Breast epithelium (tissue), 3 donors: ENCODE results near the gene TMEM144.

Experiments used
- POLR2A ChIP-seq: fragments of 450-650 bp; IDR thresholded peaks from one replicate; pipeline ENCODE4 v1.6.1; 2016; ENCODE audit warnings: antibody characterized with exemption, mild to moderate bottlenecking, moderate library complexity
- POLR2AphosphoS5 ChIP-seq, 3 donors: sonication (generic); formaldehyde crosslinking; IDR thresholded peaks; one replicate each; pipeline ENCODE4 v1.6.1; 2017; ENCODE audit warnings: antibody characterized with exemption in 3 of 3
- TF ChIP-seq, protein P1 (sequence below), 3 donors: fragments of 450-650 bp; IDR thresholded peaks; one replicate each; pipeline ENCODE4 v1.5.1; 2016 to 2017; ENCODE audit warnings: antibody characterized with exemption in 3 of 3, mild to moderate bottlenecking in 3 of 3, moderate library complexity in 3 of 3

DNA sequence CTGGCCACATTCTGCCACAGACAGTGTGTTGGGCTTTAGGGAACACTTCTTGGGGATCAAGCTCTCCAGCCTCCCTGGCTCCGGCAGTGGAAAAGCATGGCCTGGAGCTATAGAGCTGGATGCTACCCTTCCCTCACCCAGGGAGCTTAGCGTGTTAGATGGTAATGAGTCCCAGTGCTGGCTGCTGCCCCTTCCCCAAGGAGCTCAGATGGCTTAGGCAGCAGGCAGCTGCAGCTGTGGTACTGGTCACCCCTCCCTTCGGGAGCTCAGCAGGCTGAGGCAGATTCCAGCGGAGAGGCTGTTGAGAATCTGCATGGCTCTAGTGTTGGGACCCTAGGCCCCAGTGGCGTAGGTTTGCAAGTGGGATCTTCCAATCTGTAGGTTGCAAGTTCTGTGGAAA is 19.5 kb downstream of the TMEM144 start:
- TF ChIP-seq, protein P1, sequence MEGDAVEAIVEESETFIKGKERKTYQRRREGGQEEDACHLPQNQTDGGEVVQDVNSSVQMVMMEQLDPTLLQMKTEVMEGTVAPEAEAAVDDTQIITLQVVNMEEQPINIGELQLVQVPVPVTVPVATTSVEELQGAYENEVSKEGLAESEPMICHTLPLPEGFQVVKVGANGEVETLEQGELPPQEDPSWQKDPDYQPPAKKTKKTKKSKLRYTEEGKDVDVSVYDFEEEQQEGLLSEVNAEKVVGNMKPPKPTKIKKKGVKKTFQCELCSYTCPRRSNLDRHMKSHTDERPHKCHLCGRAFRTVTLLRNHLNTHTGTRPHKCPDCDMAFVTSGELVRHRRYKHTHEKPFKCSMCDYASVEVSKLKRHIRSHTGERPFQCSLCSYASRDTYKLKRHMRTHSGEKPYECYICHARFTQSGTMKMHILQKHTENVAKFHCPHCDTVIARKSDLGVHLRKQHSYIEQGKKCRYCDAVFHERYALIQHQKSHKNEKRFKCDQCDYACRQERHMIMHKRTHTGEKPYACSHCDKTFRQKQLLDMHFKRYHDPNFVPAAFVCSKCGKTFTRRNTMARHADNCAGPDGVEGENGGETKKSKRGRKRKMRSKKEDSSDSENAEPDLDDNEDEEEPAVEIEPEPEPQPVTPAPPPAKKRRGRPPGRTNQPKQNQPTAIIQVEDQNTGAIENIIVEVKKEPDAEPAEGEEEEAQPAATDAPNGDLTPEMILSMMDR (IDR thresholded peaks at IDR 0.05), result no peak
- no peak for TF ChIP-seq POLR2A
- no peak for TF ChIP-seq POLR2AphosphoS5 (IDR thresholded peaks at IDR 0.05)
